ENCODE results near the gene TCHHL1. TPM values are rescaled to one million over a fixed set of nuclear protein-coding genes. Genes with fewer than 3 reads are reported as not detected.

Gene TCHHL1
- total and polyA plus RNA-seq, 10 of the 15 experiments (the other 5 are each of a cell fraction or from before 2014, with no cell fraction given): not detected

DNA sequence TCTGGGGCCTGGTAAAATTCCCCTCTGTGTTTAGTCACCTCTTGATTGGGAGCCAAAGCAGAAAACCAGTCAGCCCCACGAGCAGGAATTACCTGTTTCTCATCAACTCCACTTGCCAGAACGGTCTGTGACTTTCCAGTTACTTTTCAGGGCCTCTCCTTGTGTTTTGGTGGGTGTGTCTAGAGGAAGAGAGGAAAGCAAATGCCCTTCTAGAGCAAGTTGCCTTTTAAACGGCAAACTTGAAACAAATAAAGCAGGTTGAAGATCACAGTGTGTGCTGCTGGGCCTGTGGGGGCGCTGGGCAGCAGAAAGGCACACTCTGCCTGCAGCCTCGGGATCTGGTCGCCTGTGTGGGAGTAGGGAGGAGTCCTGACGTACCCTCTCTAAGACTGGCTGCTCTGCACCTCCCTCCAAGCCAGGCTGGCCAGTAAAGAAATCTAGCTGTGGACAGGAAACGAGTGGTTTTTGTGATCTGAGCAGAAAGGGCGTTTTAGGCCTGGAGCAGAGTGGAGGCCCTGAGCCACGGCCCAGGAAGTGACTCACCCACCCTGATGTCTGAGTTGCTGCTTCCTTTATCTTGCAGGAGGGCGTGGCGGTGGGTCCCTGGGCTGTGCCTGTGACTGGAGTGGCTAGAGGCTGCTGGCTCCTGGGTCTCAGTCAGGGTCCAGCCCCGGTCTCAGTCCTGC is 41.0 kb downstream of the TCHHL1 start (continued):
- TF ChIP-seq FOS (IDR thresholded peaks at IDR 0.05; ENCODE audit: borderline replicate concordance, extremely low read depth, insufficient read length) (no peak), ETV6 (conservative IDR thresholded peaks at IDR 0.05 in 1 of 2, IDR thresholded peaks at IDR 0.05 in 1 of 2; ENCODE audit: borderline replicate concordance in 1 of 2, low read depth in 1 of 2) (no peak), ZNF217 (IDR thresholded peaks at IDR 0.05) (no peak), BRCA1 (IDR thresholded peaks at IDR 0.05; ENCODE audit: low read depth, low read length) (no peak)
- TF ChIP-seq, protein P1, sequence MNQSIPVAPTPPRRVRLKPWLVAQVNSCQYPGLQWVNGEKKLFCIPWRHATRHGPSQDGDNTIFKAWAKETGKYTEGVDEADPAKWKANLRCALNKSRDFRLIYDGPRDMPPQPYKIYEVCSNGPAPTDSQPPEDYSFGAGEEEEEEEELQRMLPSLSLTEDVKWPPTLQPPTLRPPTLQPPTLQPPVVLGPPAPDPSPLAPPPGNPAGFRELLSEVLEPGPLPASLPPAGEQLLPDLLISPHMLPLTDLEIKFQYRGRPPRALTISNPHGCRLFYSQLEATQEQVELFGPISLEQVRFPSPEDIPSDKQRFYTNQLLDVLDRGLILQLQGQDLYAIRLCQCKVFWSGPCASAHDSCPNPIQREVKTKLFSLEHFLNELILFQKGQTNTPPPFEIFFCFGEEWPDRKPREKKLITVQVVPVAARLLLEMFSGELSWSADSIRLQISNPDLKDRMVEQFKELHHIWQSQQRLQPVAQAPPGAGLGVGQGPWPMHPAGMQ (IDR thresholded peaks at IDR 0.05; ENCODE audit: borderline replicate concordance): no peak

DNA sequence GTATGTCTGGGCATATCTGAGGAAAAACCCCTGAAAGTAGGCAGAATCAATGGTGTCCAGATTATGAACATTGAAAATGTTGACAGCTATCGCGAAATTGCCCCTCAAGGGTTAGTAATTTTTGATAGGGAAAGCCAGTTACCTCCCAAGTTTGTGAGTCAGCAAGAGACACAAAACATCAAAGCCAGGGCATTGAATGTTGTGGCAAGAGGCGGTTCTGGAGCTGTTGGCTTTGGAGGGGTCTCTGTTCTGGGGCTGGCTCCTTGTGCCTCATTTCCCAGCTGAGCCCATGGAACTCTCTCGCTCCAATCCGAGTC is 41.5 kb downstream of the TCHHL1 start:
- Histone ChIP-seq H3K79me2 (ENCODE audit: control insufficient read depth, insufficient read depth, low read length) (no peaks in the 10 kb centered on the region), H2AFZ (ENCODE audit: control insufficient read depth, low read depth, low read length) (peak overlapping the region; percentile 80), H3K27me3 (replicated peaks in 1 of 2; ENCODE audit: control insufficient read depth in 2 of 2, insufficient read depth in 2 of 2, low read length in 1 of 2) (0 out of 4 replicates have a peak, but pooled peaks cover 0 to 3% of the 10 kb centered on the region in 2 experiments), H3K4me3 (peak overlapping the region; percentile 20; the same call in 1 of the 2 replicates), H3K36me3 (ENCODE audit: control insufficient read depth in 2 of 2, insufficient read depth in 2 of 2, low read length in 1 of 2) (no peaks in the 10 kb centered on the region), H3K4me2 (ENCODE audit: control insufficient read depth, insufficient read depth) (peak overlapping the region; percentile 61; the same call in 1 of the 2 replicates), H3K4me1 (ENCODE audit: control insufficient read depth, insufficient read depth, low read length) (peaks cover 15% of the 10 kb centered on the region), H3K9me3 (replicated peaks; ENCODE audit: control insufficient read depth, insufficient read depth, low read length) (no peaks in the 10 kb centered on the region; the same call in 2 of the 3 replicates), H3K9ac (ENCODE audit: control insufficient read depth, insufficient read depth, low read length) (peak overlapping the region; percentile 36), H4K20me1 (ENCODE audit: control insufficient read depth, insufficient read depth) (no peaks in the 10 kb centered on the region), H3K27ac (ENCODE audit: control insufficient read depth, insufficient read depth) (peak overlapping the region; percentile 80)
- RAD21 ChIA-PET (ENCODE audit: unreplicated experiment): interaction anchor here (1.6 kb wide), 1 partner anchor 412 kb away, joined by 7 read pairs; no protein-coding TSS in a partner anchor
- DNase-seq (ENCODE audit: low read depth, low spot score): no peak
- POLR2A ChIA-PET: no interaction called here
- no peak for ATAC-seq
- no peak for FAIRE-seq
- TF ChIP-seq ZNF384 (IDR thresholded peaks at IDR 0.05; ENCODE audit: borderline replicate concordance, low read depth, low read length) (no peak), KLF5 (IDR thresholded peaks at IDR 0.05; ENCODE audit: partially characterized antibody) (no peak), SUPT20H (IDR thresholded peaks at IDR 0.05; ENCODE audit: borderline replicate concordance, control insufficient read depth, low read depth, low read length) (no peak), CBX5 (IDR thresholded peaks at IDR 0.05; ENCODE audit: low read depth) (no peak), EED (IDR thresholded peaks at IDR 0.05; ENCODE audit: low read depth) (no peak), ZNF274 (IDR thresholded peaks at IDR 0.05; ENCODE audit: insufficient read depth, insufficient read length) (no peak), STAT3 (IDR thresholded peaks at IDR 0.05; ENCODE audit: low read depth, low read length) (no peak), ESRRA (IDR thresholded peaks at IDR 0.05; ENCODE audit: low read length) (no peak)
- TF ChIP-seq, protein P2, sequence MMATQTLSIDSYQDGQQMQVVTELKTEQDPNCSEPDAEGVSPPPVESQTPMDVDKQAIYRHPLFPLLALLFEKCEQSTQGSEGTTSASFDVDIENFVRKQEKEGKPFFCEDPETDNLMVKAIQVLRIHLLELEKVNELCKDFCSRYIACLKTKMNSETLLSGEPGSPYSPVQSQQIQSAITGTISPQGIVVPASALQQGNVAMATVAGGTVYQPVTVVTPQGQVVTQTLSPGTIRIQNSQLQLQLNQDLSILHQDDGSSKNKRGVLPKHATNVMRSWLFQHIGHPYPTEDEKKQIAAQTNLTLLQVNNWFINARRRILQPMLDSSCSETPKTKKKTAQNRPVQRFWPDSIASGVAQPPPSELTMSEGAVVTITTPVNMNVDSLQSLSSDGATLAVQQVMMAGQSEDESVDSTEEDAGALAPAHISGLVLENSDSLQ (IDR thresholded peaks at IDR 0.05): no peak
- TF ChIP-seq, protein P3, sequence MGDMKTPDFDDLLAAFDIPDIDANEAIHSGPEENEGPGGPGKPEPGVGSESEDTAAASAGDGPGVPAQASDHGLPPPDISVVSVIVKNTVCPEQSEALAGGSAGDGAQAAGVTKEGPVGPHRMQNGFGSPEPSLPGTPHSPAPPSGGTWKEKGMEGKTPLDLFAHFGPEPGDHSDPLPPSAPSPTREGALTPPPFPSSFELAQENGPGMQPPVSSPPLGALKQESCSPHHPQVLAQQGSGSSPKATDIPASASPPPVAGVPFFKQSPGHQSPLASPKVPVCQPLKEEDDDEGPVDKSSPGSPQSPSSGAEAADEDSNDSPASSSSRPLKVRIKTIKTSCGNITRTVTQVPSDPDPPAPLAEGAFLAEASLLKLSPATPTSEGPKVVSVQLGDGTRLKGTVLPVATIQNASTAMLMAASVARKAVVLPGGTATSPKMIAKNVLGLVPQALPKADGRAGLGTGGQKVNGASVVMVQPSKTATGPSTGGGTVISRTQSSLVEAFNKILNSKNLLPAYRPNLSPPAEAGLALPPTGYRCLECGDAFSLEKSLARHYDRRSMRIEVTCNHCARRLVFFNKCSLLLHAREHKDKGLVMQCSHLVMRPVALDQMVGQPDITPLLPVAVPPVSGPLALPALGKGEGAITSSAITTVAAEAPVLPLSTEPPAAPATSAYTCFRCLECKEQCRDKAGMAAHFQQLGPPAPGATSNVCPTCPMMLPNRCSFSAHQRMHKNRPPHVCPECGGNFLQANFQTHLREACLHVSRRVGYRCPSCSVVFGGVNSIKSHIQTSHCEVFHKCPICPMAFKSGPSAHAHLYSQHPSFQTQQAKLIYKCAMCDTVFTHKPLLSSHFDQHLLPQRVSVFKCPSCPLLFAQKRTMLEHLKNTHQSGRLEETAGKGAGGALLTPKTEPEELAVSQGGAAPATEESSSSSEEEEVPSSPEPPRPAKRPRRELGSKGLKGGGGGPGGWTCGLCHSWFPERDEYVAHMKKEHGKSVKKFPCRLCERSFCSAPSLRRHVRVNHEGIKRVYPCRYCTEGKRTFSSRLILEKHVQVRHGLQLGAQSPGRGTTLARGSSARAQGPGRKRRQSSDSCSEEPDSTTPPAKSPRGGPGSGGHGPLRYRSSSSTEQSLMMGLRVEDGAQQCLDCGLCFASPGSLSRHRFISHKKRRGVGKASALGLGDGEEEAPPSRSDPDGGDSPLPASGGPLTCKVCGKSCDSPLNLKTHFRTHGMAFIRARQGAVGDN (IDR thresholded peaks at IDR 0.05): no peak
- 47% methylated on average over 5 of the region's 5 CpGs for WGBS (ENCODE audit: insufficient coverage, insufficient replicate concordance, low lambda C conversion rate, missing lambda C conversion rate)
- in situ Hi-C loops (cut with MboI) (no loop called here), intact Hi-C loops (cut with micrococcal nuclease; ENCODE audit: unreplicated experiment) (no loop called here)
- CTCF ChIA-PET: interaction anchor here (5.3 to 10.5 kb wide), 3 partner anchors 12 to 412 kb away, joined by 40 to 106 read pairs (median 79); partner anchors contain the start of gene S100A11
- TSS peak; percentile 95 for BruUV-seq (replicated peaks)
- SMC1A ChIA-PET (ENCODE audit: uncharacterized antibody, unreplicated experiment): interaction anchor here (1.0 kb wide), 1 partner anchor 117 kb away, joined by 3 read pairs; no protein-coding TSS in a partner anchor
